Measurements from ENCODE around the gene ENTPD8.

The ENTPD8 gene

DNA sequence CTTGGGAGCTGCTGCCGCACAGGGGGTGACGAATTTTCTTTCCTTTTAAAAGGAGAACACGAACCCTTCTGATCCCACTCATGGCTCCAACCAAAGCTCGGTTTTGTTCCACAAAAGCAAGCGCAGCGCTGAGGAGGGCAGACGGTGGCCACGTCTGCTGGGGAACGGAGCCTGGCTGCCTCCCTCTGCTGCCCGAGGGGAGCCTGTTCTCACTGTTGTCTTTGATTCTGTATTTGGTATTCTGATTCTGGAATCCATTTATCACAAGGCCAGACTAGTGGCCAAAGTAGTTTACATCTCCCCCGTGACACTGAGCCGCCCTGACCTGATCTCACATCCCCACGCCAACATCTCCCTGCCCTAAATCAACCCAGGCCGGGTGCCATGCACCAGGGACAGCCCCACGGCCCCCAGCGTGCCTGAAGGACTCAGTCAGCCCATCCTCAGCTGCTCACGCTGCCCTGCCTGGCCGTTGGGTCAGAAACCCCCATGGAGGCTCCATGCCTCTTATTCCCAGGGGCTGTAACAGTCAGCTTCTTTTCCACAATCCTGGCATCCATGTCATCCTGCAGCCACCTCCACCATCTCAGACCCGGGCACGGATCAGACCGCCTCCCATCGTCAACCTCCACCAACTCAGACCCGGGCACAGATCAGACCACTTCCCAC lies 24.7 kb upstream of the ENTPD8 start:
- H3K4me3 ChIP-seq (ENCODE audit: low read depth, low read length) = no peak overlapping the region
- no peak for DNase-seq (ENCODE audit: low read depth)
- TF ChIP-seq, protein P1, sequence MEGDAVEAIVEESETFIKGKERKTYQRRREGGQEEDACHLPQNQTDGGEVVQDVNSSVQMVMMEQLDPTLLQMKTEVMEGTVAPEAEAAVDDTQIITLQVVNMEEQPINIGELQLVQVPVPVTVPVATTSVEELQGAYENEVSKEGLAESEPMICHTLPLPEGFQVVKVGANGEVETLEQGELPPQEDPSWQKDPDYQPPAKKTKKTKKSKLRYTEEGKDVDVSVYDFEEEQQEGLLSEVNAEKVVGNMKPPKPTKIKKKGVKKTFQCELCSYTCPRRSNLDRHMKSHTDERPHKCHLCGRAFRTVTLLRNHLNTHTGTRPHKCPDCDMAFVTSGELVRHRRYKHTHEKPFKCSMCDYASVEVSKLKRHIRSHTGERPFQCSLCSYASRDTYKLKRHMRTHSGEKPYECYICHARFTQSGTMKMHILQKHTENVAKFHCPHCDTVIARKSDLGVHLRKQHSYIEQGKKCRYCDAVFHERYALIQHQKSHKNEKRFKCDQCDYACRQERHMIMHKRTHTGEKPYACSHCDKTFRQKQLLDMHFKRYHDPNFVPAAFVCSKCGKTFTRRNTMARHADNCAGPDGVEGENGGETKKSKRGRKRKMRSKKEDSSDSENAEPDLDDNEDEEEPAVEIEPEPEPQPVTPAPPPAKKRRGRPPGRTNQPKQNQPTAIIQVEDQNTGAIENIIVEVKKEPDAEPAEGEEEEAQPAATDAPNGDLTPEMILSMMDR (IDR thresholded peaks at IDR 0.05; ENCODE audit: control insufficient read depth, extremely low read depth, insufficient read depth) = no peak

DNA sequence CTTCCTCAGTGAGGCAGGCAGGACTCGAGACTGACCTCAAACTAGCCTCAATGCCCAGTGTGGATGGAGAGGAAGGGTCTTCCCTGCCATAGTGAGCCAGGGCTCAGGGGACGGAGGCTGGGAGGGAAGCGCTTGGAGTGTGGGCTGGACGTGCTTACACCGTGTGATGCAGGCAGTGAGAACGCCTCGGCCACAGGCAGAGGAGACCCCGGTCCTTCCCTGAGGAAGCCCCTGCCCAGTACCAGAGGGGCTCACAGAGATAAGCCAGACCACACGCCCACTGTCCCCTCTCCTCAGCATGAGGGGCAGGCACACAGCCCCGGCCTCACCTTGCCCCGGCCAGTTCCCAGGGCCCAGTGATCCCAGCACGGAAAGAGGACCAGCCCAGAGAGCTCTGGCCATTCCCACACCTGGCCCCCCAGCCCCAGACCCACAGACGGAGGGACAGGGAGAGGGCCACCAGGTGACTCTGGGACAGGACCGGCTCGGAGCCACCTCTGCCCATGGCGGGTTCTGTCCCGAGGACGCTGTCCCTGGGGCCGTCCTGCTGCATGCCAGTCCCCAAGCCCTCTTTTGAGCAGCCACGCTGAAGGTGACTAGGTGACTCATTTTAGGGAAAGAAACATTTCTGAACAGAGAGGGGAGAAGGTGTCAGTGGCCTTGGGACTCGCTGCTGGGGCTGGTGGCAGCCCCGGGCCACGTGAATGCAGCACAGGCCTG lies 24.0 kb upstream of the ENTPD8 start:
- TF ChIP-seq, protein P1 (IDR thresholded peaks at IDR 0.05; ENCODE audit: control insufficient read depth, extremely low read depth, insufficient read depth) = no peak
- no peak overlapping the region for H3K4me3 ChIP-seq (ENCODE audit: low read depth, low read length)
- DNase-seq (ENCODE audit: low read depth) = no peak

DNA sequence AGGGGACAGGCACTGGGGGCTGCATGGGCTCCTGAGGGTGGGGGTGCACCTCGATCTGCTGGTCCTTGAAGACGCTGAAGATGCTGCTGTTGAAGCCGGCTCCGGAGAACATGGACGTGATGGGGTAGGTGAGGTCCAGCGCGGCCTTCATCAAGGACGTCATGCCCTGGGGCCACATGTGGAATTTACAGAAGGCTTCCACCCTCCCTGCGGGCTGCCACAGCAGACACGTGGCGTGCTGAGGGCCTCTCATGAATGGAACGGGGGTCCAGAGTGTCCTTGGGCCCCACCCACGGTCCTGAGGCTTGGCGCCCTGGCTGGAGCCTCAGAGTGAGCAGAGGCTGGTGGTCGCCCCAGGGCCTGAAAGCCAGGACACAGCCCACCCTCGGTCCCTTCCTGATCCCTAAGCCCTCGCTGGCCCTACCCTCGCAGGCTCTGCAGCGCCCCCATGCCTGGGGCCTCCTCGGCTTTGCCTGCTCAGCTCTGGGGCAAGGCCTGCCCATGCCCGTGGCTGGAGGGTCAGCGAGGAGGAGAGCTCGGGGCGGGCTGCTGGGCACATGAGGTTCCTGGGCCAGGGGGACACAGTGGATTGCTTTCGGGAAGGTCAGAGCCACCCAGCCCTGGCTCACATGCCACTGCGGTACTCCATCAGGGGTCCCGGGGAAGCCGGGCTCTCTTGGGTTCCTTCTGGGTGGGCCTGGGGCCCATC lies 23.3 kb upstream of the ENTPD8 start:
- TF ChIP-seq, protein P1 (IDR thresholded peaks at IDR 0.05; ENCODE audit: control insufficient read depth, extremely low read depth, insufficient read depth) = no peak
- no peak overlapping the region for H3K4me3 ChIP-seq (ENCODE audit: low read depth, low read length)

DNA sequence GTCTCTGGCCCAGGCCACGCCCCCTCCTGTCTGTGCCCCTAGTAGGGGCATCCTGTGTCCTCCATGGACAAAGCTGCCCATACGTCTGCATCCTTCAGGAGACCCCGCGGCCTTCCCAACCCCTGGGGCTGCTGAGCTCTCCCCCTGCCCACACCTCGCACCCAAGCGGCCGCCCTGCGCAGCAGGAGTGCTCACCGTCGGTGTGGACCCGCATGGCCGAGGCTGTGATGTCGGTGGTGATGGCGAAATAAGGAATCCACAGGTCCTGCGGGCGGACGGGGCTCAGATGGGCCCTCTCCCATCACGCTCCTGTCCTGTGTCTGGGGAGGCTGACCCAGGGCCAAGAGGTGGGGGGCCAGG lies 22.8 kb upstream of the ENTPD8 start:
- TF ChIP-seq, protein P1 (IDR thresholded peaks at IDR 0.05; ENCODE audit: control insufficient read depth, extremely low read depth, insufficient read depth) = no peak
- DNase-seq (ENCODE audit: low read depth) = no peak
- H3K4me3 ChIP-seq (ENCODE audit: low read depth, low read length) = no peak overlapping the region

More for the DNA sequence above, 23.3 kb upstream of the ENTPD8 start:
- no peak for DNase-seq (ENCODE audit: low read depth)

DNA sequence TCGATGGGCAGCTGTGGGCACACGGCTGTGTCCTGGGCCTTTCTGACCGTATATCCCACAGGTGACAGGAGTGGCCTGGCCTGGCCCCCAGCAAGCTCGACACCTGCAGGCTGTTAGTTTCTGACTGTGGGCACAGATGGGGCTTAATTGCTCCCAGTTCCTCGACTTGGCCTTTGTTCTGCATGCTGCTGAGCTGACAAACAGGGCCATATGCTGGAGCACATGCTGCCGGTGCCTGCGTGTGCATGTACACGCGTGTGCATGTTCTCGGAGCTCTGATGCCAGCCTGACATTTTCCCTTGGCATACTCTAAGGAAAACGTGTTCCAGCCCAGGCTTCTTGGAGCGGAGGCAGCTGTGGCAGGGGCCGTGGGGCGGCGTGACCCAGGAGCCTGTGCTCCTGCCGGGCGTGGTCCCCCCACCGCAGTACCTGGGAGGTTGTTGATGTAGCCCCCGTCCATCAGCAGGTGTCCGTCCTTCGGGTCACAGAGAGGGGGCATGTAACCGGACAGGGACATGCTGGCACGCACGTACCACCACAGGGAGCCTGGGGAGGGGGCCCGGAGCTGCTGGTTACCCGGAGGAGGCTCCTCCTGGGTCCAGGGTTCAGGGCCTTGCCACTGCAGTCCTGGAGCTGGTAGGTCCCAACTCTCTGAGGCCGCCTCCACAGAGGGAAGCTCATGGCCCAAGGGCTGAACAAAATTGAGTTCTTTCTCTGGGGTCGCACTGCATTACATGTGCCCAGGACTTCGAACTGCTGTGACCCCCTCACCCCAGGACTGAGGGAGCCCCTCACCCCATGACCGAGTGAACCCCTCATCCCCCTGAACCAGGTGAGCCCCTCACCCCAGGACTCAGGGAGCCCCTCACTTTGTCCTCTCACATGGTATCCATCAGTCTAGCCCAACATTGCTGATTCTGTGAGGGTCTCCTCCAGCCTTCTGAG lies 22.1 kb upstream of the ENTPD8 start:
- no peak for DNase-seq (ENCODE audit: low read depth)
- TF ChIP-seq, protein P1 (IDR thresholded peaks at IDR 0.05; ENCODE audit: control insufficient read depth, extremely low read depth, insufficient read depth) = no peak
- no peak overlapping the region for H3K4me3 ChIP-seq (ENCODE audit: low read depth, low read length)

DNA sequence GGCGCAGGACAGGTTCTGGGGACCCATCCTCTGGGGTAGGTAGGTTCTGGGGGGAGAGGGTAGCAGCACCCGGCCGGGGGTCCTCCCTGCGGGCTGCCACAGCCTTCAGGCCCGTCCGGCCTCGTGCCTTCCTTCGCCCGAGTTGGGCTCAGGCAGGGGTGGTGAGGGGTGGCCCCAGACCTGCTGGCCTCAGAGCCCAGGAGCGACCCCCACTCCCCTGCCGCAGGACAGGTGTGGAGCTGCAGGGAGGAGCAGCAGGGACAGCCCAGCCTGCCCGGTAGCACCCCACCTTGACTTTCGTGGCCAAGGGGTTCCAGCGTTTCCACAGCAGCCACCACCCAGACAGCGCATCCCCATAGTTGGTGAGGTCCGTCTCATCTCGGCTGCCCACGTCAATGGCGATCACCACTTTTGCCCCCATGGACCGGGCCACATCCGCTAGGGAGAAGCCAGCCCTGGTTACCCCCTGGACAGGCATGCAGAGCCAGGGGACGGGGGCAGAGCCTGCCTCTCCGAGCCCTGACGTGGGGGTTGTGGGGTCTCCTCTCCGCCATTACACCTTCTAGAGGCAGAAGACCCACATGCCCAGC lies 21.3 kb upstream of the ENTPD8 start:
- no peak for DNase-seq (ENCODE audit: low read depth)
- TF ChIP-seq, protein P1 (IDR thresholded peaks at IDR 0.05; ENCODE audit: control insufficient read depth, extremely low read depth, insufficient read depth) = no peak
- H3K4me3 ChIP-seq (ENCODE audit: low read depth, low read length) = no peak overlapping the region
